OCI-LY7 (cell line): ENCODE results near the gene MYO9B. TPM values are rescaled to one million over a fixed set of nuclear protein-coding genes. Genes with fewer than 3 reads are reported as not detected.

Source experiments
- BruUV-seq: library from RNA; stranded (reverse); fragments of 400-500 nt; replicated peaks from 2 replicates; lab custom pipeline; 2021; lab: Mats Ljungman, UMichigan
- CTCF ChIA-PET: fragments of 300-600 bp; sonication (Branson Sonifier 250); formaldehyde crosslinking; loops from one replicate; lab custom pipeline; 2022; ENCODE audit warnings: antibody characterized with exemption; ENCODE audit not compliant: unreplicated experiment; lab: Charles Lee
- POLR2A ChIA-PET: fragments of 300-600 bp; sonication (Branson Sonifier 250); formaldehyde crosslinking; loops from one replicate; lab custom pipeline; 2022; ENCODE audit warnings: antibody characterized with exemption; lab: Charles Lee
- DNase-seq: peaks from one replicate; pipeline ENCODE4 v3.0.0-alpha.2; 2015; ENCODE audit warnings: low spot score
- H2AFZ ChIP-seq: fragments of 200-600 bp; sonication (generic), shearing (Covaris generic); 2 replicates; pipeline ENCODE4 v1.6.1; 2014; ENCODE audit warnings: mild to moderate bottlenecking, antibody characterized with exemption, low read length, moderate library complexity
- H3K27ac ChIP-seq: fragments of 200-600 bp; sonication (generic); 2 replicates; pipeline ENCODE4 v1.5.1; 2014; ENCODE audit warnings: mixed run types, low read depth, mild to moderate bottlenecking, moderate library complexity, low read length, inconsistent platforms; ENCODE audit not compliant: poor library complexity, severe bottlenecking
- H3K36me3 ChIP-seq: fragments of 200-600 bp; sonication (generic); 2 replicates; pipeline ENCODE4 v1.6.1; 2014; ENCODE audit warnings: mild to moderate bottlenecking, antibody characterized with exemption, low read length, moderate library complexity, mixed read lengths; ENCODE audit not compliant: insufficient read depth
- H3K4me1 ChIP-seq: fragments of 200-600 bp; sonication (generic); 2 replicates; pipeline ENCODE4 v1.5.1; 2014; ENCODE audit warnings: mild to moderate bottlenecking, low read length; ENCODE audit not compliant: insufficient read depth, poor library complexity, severe bottlenecking
- H3K4me2 ChIP-seq: fragments of 200-600 bp; sonication (generic); 2 replicates; pipeline ENCODE4 v1.6.1; 2014; ENCODE audit warnings: mild to moderate bottlenecking, low read length
- H3K4me3 ChIP-seq: fragments of 200-600 bp; sonication (generic); 2 replicates; pipeline ENCODE4 v1.5.1; 2014; ENCODE audit warnings: mild to moderate bottlenecking, low read depth, low read length; ENCODE audit not compliant: poor library complexity, severe bottlenecking
- H3K79me2 ChIP-seq: fragments of 200-600 bp; sonication (generic); 2 replicates; pipeline ENCODE4 v1.6.1; 2016; ENCODE audit warnings: low read depth, mild to moderate bottlenecking, low read length, moderate library complexity, mixed read lengths; ENCODE audit not compliant: insufficient read depth
- H3K9me2 ChIP-seq: fragments of 200-600 bp; sonication (generic); 2 replicates; pipeline ENCODE4 v1.6.1; 2016; ENCODE audit warnings: mild to moderate bottlenecking, low read length, mixed read lengths; ENCODE audit not compliant: insufficient read depth
- H3K9me3 ChIP-seq: fragments of 200-600 bp; sonication (generic); 2 replicates; pipeline ENCODE4 v1.6.1; 2014; ENCODE audit warnings: mild to moderate bottlenecking, mixed run types, low read length, mixed read lengths
- H4K20me1 ChIP-seq: fragments of 200-600 bp; sonication (generic); 2 replicates; pipeline ENCODE4 v1.6.1; 2014; ENCODE audit warnings: mild to moderate bottlenecking, antibody characterized with exemption, low read length, moderate library complexity, mixed read lengths; ENCODE audit not compliant: insufficient read depth
- CTCF ChIP-seq: fragments of 200-600 bp; sonication (generic); conservative IDR thresholded peaks from 2 replicates; pipeline ENCODE4 v1.5.1; 2014; ENCODE audit warnings: mild to moderate bottlenecking, antibody characterized with exemption, low read length, moderate library complexity, mixed read lengths
- EZH2phosphoT487 ChIP-seq: fragments of 200-600 bp; sonication (generic); IDR thresholded peaks from 2 replicates; pipeline ENCODE4 v1.6.1; 2018; ENCODE audit warnings: low read depth, borderline replicate concordance, mild to moderate bottlenecking, mixed run types, antibody characterized with exemption, low read length, moderate library complexity, mixed read lengths
- intact Hi-C: fragments of 100-400 bp; cut with micrococcal nuclease; formaldehyde crosslinking; loops from one replicate; pipeline ENCODE4 v1.10.0; 2022; ENCODE audit not compliant: unreplicated experiment
- total RNA-seq, 2 experiments: library from RNA; depleted of rRNA in 1 of 2; stranded (reverse); fragments of >200 nt in 1 of 2; shearing (Covaris generic) in 1 of 2; gene quantifications; 2 replicates each; pipeline ENCODE4 v1.2.3, GENCODE V29; 2014 to 2022

Gene MYO9B
- total RNA-seq, 2 experiments from 2014 or later: 74.7 to 150 TPM

DNA sequence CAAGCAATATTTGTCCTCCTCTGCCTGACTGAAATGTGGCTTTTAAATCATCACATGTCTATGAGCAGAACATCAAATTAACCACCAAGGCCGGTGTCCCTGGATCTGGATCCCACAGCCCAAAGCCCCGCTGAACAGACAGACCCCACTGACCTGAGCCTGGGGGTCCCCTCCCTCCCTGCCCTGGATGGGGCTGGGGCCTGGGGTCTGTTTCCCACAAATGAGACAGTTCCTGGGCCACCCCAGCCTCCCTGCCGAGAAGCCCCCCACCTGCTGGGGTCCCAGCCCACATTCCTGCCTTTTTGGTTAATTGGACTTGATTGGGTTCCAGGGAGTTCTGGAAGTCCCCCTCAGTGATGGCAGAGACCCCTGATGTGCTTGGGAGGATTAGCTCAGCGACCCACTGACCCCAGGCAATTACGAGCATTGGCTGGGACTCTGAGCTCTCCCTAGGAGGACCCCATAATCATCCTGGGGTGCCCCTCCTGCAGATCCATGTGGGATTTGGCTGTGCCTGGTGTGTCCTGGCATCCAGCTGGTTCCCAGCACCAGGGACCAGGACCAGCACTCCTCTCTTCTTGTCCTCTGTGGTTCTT is 29.6 kb upstream of the MYO9B start:
- no peak for TF ChIP-seq EZH2phosphoT487
- TF ChIP-seq CTCF: no peak
- no peak for DNase-seq
- Histone ChIP-seq H4K20me1 (no peaks in the 10 kb centered on the region), H3K9me3 (no peaks in the 10 kb centered on the region), H3K4me3 (no peak overlapping the region), H3K36me3 (peaks cover 39% of the 10 kb centered on the region), H3K4me1 (no peaks in the 10 kb centered on the region), H3K79me2 (no peaks in the 10 kb centered on the region), H3K4me2 (no peak overlapping the region), H3K9me2 (no peaks in the 10 kb centered on the region), H2AFZ (no peak overlapping the region), H3K27ac (no peak overlapping the region)
- intact Hi-C loops: no loop called here
- ChIA-PET CTCF (no interaction called here), POLR2A (no interaction called here)
- BruUV-seq: no TSS peak

DNA sequence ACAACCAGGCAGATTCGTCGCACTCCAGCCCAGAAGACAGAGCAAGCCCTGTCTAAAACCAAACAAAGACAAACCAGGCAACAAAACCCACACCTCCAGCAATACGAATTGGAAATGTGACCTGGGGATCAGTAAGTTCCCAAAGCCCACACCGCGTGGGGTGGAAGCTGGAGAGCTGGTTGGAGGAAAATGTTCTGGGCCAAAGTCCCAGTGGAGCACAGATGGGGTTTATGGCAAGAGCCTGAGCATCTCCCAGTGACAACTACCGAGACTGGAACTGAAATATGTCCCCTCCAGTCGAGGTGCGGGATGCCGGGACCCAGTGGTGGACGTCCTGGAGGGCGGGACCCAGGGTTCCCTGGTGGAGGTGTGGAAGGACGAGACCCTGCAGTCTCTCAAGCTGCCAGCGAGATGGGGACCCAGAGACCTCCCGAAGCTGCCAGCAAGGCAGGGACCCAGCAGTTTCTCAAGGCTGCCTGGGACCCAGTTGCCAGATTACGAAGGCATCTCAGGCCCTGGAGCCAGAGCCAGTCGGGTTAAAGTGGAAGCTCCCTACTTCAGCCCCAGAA is 26.6 kb upstream of the MYO9B start:
- POLR2A ChIA-PET: no interaction called here

More for the DNA sequence above, 26.6 kb upstream of the MYO9B start:
- peaks cover 69% of the 10 kb centered on the region for H3K36me3 ChIP-seq
- no peaks in the 10 kb centered on the region for H3K4me1 ChIP-seq
- no peak overlapping the region for H3K4me3 ChIP-seq
- no peaks in the 10 kb centered on the region for H4K20me1 ChIP-seq
- H3K4me2 ChIP-seq: no peak overlapping the region
- no peaks in the 10 kb centered on the region for H3K79me2 ChIP-seq
- CTCF ChIA-PET: no interaction called here
- no peak overlapping the region for H3K27ac ChIP-seq
- no peaks in the 10 kb centered on the region for H3K9me3 ChIP-seq
- intact Hi-C loops: no loop called here
- no peak for DNase-seq
- H2AFZ ChIP-seq: no peak overlapping the region
- H3K9me2 ChIP-seq: no peaks in the 10 kb centered on the region
- BruUV-seq: no TSS peak
- TF ChIP-seq CTCF (no peak), EZH2phosphoT487 (no peak)
